Measurements from ENCODE around the gene JAKMIP1. TPM values are rescaled to one million over a fixed set of nuclear protein-coding genes. Genes with fewer than 3 reads are reported as not detected.

The JAKMIP1 gene
- total RNA-seq, 1 donor from 2014 or later = 15.5 TPM

GRCh38 chr4:6092131-6092530, 108.2 kb downstream of the JAKMIP1 start:
- DNase-seq (ENCODE audit: low spot score) = no peak
- Mint-ChIP-seq H3K4me1 (ENCODE audit: low read depth) (peaks cover 26% of the 10 kb centered on the region), H3K27me3 (ENCODE audit: insufficient read depth) (no peaks in the 10 kb centered on the region), H3K27ac (no peak overlapping the region), H3K36me3 (ENCODE audit: low read depth) (peaks cover 2% of the 10 kb centered on the region), H3K4me3 (no peak overlapping the region), H3K9me3 (peaks cover 4% of the 10 kb centered on the region)
- intact Hi-C loops (cut with micrococcal nuclease) = no loop called here

GRCh38 chr4:6090931-6091330, 109.4 kb downstream of the JAKMIP1 start:
- intact Hi-C loops (cut with micrococcal nuclease) = no loop called here
- Mint-ChIP-seq H3K36me3 (ENCODE audit: low read depth) (peaks cover 4% of the 10 kb centered on the region), H3K27me3 (ENCODE audit: insufficient read depth) (peaks cover 1% of the 10 kb centered on the region), H3K4me3 (no peak overlapping the region), H3K27ac (no peak overlapping the region), H3K4me1 (ENCODE audit: low read depth) (peaks cover 26% of the 10 kb centered on the region), H3K9me3 (peaks cover 4% of the 10 kb centered on the region)
- no peak for DNase-seq (ENCODE audit: low spot score)

GRCh38 chr4:6088950-6089349, 111.4 kb downstream of the JAKMIP1 start:
- no peak for DNase-seq (ENCODE audit: low spot score)
- Mint-ChIP-seq H3K9me3 (peaks cover 4% of the 10 kb centered on the region), H3K27me3 (ENCODE audit: insufficient read depth) (peaks cover 2% of the 10 kb centered on the region), H3K4me3 (no peak overlapping the region), H3K4me1 (ENCODE audit: low read depth) (peaks cover 18% of the 10 kb centered on the region), H3K36me3 (ENCODE audit: low read depth) (peaks cover 7% of the 10 kb centered on the region), H3K27ac (no peak overlapping the region)
- intact Hi-C loops (cut with micrococcal nuclease) = no loop called here

GRCh38 chr4:6087669-6088341, 112.5 kb downstream of the JAKMIP1 start:
- Mint-ChIP-seq H3K9me3 (no peaks in the 10 kb centered on the region), H3K27ac (no peak overlapping the region), H3K27me3 (ENCODE audit: insufficient read depth) (peaks cover 2% of the 10 kb centered on the region), H3K4me3 (no peak overlapping the region), H3K4me1 (ENCODE audit: low read depth) (peaks cover 13% of the 10 kb centered on the region), H3K36me3 (ENCODE audit: low read depth) (peaks cover 7% of the 10 kb centered on the region)
- no peak for DNase-seq (ENCODE audit: low spot score)
- intact Hi-C loops (cut with micrococcal nuclease) = no loop called here

- H3K27me3 Mint-ChIP-seq (ENCODE audit: insufficient read depth) = peaks cover 2% of the 10 kb centered on the region
- DNase-seq (ENCODE audit: low spot score) = no peak
- peaks cover 11% of the 10 kb centered on the region for H3K36me3 Mint-ChIP-seq (ENCODE audit: low read depth)
- intact Hi-C loops (cut with micrococcal nuclease) = no loop called here
- no peak overlapping the region for H3K27ac Mint-ChIP-seq
- H3K4me1 Mint-ChIP-seq (ENCODE audit: low read depth) = peaks cover 5% of the 10 kb centered on the region
- no peak overlapping the region for H3K4me3 Mint-ChIP-seq
- no peaks in the 10 kb centered on the region for H3K9me3 Mint-ChIP-seq
These were observed 113.5 kb downstream of the JAKMIP1 start for GRCh38 chr4:6086846-6087245.

- H3K9me3 Mint-ChIP-seq = no peaks in the 10 kb centered on the region
- intact Hi-C loops (cut with micrococcal nuclease) = no loop called here
- no peak overlapping the region for H3K27ac Mint-ChIP-seq
These were observed 114.4 kb downstream of the JAKMIP1 start for GRCh38 chr4:6085691-6086628.

GRCh38 chr4:6085028-6085690, 115.2 kb downstream of the JAKMIP1 start:
- no peak for DNase-seq (ENCODE audit: low spot score)
- Mint-ChIP-seq H3K27me3 (ENCODE audit: insufficient read depth) (peaks cover 2% of the 10 kb centered on the region), H3K36me3 (ENCODE audit: low read depth) (peaks cover 27% of the 10 kb centered on the region), H3K9me3 (no peaks in the 10 kb centered on the region), H3K4me1 (ENCODE audit: low read depth) (no peaks in the 10 kb centered on the region), H3K4me3 (no peak overlapping the region), H3K27ac (no peak overlapping the region)
- intact Hi-C loops (cut with micrococcal nuclease) = no loop called here

More at GRCh38 chr4:6085691-6086628, 114.4 kb downstream of the JAKMIP1 start:
- no peak overlapping the region for H3K4me3 Mint-ChIP-seq
- peaks cover 2% of the 10 kb centered on the region for H3K27me3 Mint-ChIP-seq (ENCODE audit: insufficient read depth)
- no peaks in the 10 kb centered on the region for H3K4me1 Mint-ChIP-seq (ENCODE audit: low read depth)
- H3K36me3 Mint-ChIP-seq (ENCODE audit: low read depth) = peaks cover 20% of the 10 kb centered on the region
- no peak for DNase-seq (ENCODE audit: low spot score)

- intact Hi-C loops (cut with micrococcal nuclease) = no loop called here
- DNase-seq (ENCODE audit: low spot score) = no peak
- Mint-ChIP-seq H3K27me3 (ENCODE audit: insufficient read depth) (no peaks in the 10 kb centered on the region), H3K4me3 (no peak overlapping the region), H3K9me3 (no peaks in the 10 kb centered on the region), H3K27ac (no peak overlapping the region), H3K36me3 (ENCODE audit: low read depth) (peaks cover 34% of the 10 kb centered on the region), H3K4me1 (ENCODE audit: low read depth) (no peaks in the 10 kb centered on the region)
These were observed 120.4 kb downstream of the JAKMIP1 start for GRCh38 chr4:6079965-6080364.

- Mint-ChIP-seq H3K27me3 (ENCODE audit: insufficient read depth) (no peaks in the 10 kb centered on the region), H3K27ac (no peak overlapping the region), H3K4me1 (ENCODE audit: low read depth) (no peaks in the 10 kb centered on the region), H3K4me3 (no peak overlapping the region), H3K36me3 (ENCODE audit: low read depth) (peaks cover 36% of the 10 kb centered on the region), H3K9me3 (no peaks in the 10 kb centered on the region)
- no peak for DNase-seq (ENCODE audit: low spot score)
- intact Hi-C loops (cut with micrococcal nuclease) = no loop called here
These were observed 121.8 kb downstream of the JAKMIP1 start for GRCh38 chr4:6078560-6078959.

GRCh38 chr4:6076391-6076790, 124.0 kb downstream of the JAKMIP1 start:
- Mint-ChIP-seq H3K4me3 (no peak overlapping the region), H3K27ac (no peak overlapping the region), H3K4me1 (ENCODE audit: low read depth) (no peaks in the 10 kb centered on the region), H3K27me3 (ENCODE audit: insufficient read depth) (no peaks in the 10 kb centered on the region), H3K36me3 (ENCODE audit: low read depth) (peaks cover 31% of the 10 kb centered on the region), H3K9me3 (no peaks in the 10 kb centered on the region)
- intact Hi-C loops (cut with micrococcal nuclease) = loop anchor here (1.0 kb wide), 1 partner anchor 251 kb away; no protein-coding TSS in a partner anchor
- DNase-seq (ENCODE audit: low spot score) = no peak

GRCh38 chr4:6074758-6075157, 125.6 kb downstream of the JAKMIP1 start:
- Mint-ChIP-seq H3K4me3 (no peak overlapping the region), H3K4me1 (ENCODE audit: low read depth) (no peaks in the 10 kb centered on the region), H3K9me3 (no peaks in the 10 kb centered on the region), H3K36me3 (ENCODE audit: low read depth) (peaks cover 15% of the 10 kb centered on the region), H3K27ac (no peak overlapping the region), H3K27me3 (ENCODE audit: insufficient read depth) (no peaks in the 10 kb centered on the region)
- intact Hi-C loops (cut with micrococcal nuclease) = no loop called here
- DNase-seq (ENCODE audit: low spot score) = no peak

GRCh38 chr4:6071959-6072720, 128.2 kb downstream of the JAKMIP1 start:
- H3K36me3 Mint-ChIP-seq (ENCODE audit: low read depth) = peaks cover 8% of the 10 kb centered on the region
- no peaks in the 10 kb centered on the region for H3K27me3 Mint-ChIP-seq (ENCODE audit: insufficient read depth)
- no peaks in the 10 kb centered on the region for H3K4me1 Mint-ChIP-seq (ENCODE audit: low read depth)
- intact Hi-C loops (cut with micrococcal nuclease) = no loop called here
- no peaks in the 10 kb centered on the region for H3K9me3 Mint-ChIP-seq
- DNase-seq (ENCODE audit: low spot score) = no peak
- peak overlapping the region; percentile 44 for H3K27ac Mint-ChIP-seq
- H3K4me3 Mint-ChIP-seq = no peak overlapping the region
